Activated gamma-delta T cell (primary cell): ENCODE data around the gene SNAI1.

Experiments
- DNase-seq: peaks from one replicate; lab custom pipeline; 2025; lab: John Stamatoyannopoulos, UW

Gene SNAI1

GRCh38 chr20:50013976-50014375 is 31.2 kb downstream of the SNAI1 start:
- DNase-seq: no peak

GRCh38 chr20:50014570-50015562 is 32.1 kb downstream of the SNAI1 start:
- DNase-seq: no peak

GRCh38 chr20:50015636-50015992 is 32.8 kb downstream of the SNAI1 start:
- DNase-seq: no peak

GRCh38 chr20:50015993-50016770 is 33.4 kb downstream of the SNAI1 start:
- DNase-seq: no peak

- no peak for DNase-seq
These were observed 34.4 kb downstream of the SNAI1 start for GRCh38 chr20:50017160-50017559.

- no peak for DNase-seq
These were observed 34.9 kb downstream of the SNAI1 start for GRCh38 chr20:50017576-50018248.

GRCh38 chr20:50019466-50020256 is 36.9 kb downstream of the SNAI1 start:
- no peak for DNase-seq

GRCh38 chr20:50020288-50020687 is 37.5 kb downstream of the SNAI1 start:
- no peak for DNase-seq

- no peak for DNase-seq
These were observed 39.9 kb downstream of the SNAI1 start for GRCh38 chr20:50022676-50023075.

- no peak for DNase-seq
These were observed 40.5 kb downstream of the SNAI1 start for GRCh38 chr20:50023116-50023805.

- DNase-seq: no peak
These were observed 44.2 kb downstream of the SNAI1 start for GRCh38 chr20:50026746-50027575.

GRCh38 chr20:50027611-50028105 is 44.9 kb downstream of the SNAI1 start:
- DNase-seq: no peak

GRCh38 chr20:50029083-50029696 is 46.4 kb downstream of the SNAI1 start:
- DNase-seq: no peak

GRCh38 chr20:50029697-50030461 is 47.1 kb downstream of the SNAI1 start:
- no peak for DNase-seq

GRCh38 chr20:50032955-50033666 is 50.3 kb downstream of the SNAI1 start:
- no peak for DNase-seq

GRCh38 chr20:50034567-50035180 is 51.9 kb downstream of the SNAI1 start:
- no peak for DNase-seq

GRCh38 chr20:50036703-50037102 is 53.9 kb downstream of the SNAI1 start:
- no peak for DNase-seq
